ENCODE data around the gene KCNC4. TPM values are rescaled to one million over a fixed set of nuclear protein-coding genes. Genes with fewer than 3 reads are reported as not detected.

The KCNC4 gene
- total and polyA plus RNA-seq, 2 of the 13 experiments (the other 11 are each of a cell fraction or from before 2014, with no cell fraction given) = 0.24 to 0.66 TPM

- intact Hi-C loops (cut with micrococcal nuclease; ENCODE audit: unreplicated experiment) = no loop called here
- Histone ChIP-seq H3K27ac (ENCODE audit: extremely low read length, insufficient read depth, low read length) (no peak overlapping the region), H2AFZ (ENCODE audit: low read length) (no peak overlapping the region), H3K27me3 (ENCODE audit: control insufficient read depth in 1 of 2, insufficient read depth in 2 of 2, low read length in 2 of 2) (peaks cover 3 to 24% of the 10 kb centered on the region in 2 experiments; a peak in 3 of 5 replicates), H3K36me3 (replicated peaks in 1 of 2; ENCODE audit: control insufficient read depth in 1 of 2, insufficient read depth in 2 of 2, low read length in 2 of 2) (no peaks in the 10 kb centered on the region), H4K20me1 (ENCODE audit: insufficient read depth, low read length) (no peaks in the 10 kb centered on the region; the same call in 1 of the 2 replicates), H3K79me2 (ENCODE audit: insufficient read depth, low read length) (no peaks in the 10 kb centered on the region), H3K4me1 (ENCODE audit: insufficient read depth, low read length) (no peaks in the 10 kb centered on the region), H3K9me3 (ENCODE audit: low read length) (no peaks in the 10 kb centered on the region), H3K9ac (ENCODE audit: insufficient read depth, low read depth, low read length) (no peak overlapping the region), H3K4me2 (ENCODE audit: low read depth, low read length) (no peak overlapping the region), H3K4me3 (replicated peaks in 1 of 3; ENCODE audit: insufficient read depth in 1 of 3, low read depth in 2 of 3, low read length in 3 of 3) (no peak overlapping the region)
- FAIRE-seq (no peak), DNase-seq (ENCODE audit: low spot score) (no peak), ATAC-seq (no peak)
- in situ Hi-C loops (cut with HindIII; ENCODE audit: extremely low pct_ligation_motif_present, low pct_unique_long_range_greater_than_20kb) = loop anchor here (5.0 to 10.0 kb wide), 2 partner anchors 262 to 295 kb away; no protein-coding TSS in a partner anchor
- ChIA-PET POLR2A (no interaction called here), CTCF (ENCODE audit: low intra/inter-chr PET ratio, low total read pairs) (no interaction called here)
- WGBS (ENCODE audit: low lambda C conversion rate) = 0% methylated on average over 2 of the region's 2 CpGs
- no TSS peak for BruUV-seq (replicated peaks)
- TF ChIP-seq MXD3 (CRISPR knock-in tag; IDR thresholded peaks at IDR 0.05) (no peak), ZNF619 (CRISPR knock-in tag; IDR thresholded peaks at IDR 0.05) (no peak), FIP1L1 (IDR thresholded peaks at IDR 0.05; ENCODE audit: borderline replicate concordance, insufficient read depth, low read depth, low read length) (no peak), ZNF878 (CRISPR knock-in tag; IDR thresholded peaks at IDR 0.05) (no peak), TP53 (CRISPR knock-in tag; conservative IDR thresholded peaks at IDR 0.05) (no peak), FOXK2 (IDR thresholded peaks at IDR 0.05) (no peak), NCOA1 (CRISPR knock-in tag; IDR thresholded peaks at IDR 0.05) (no peak), HDAC1 (CRISPR knock-in tag; IDR thresholded peaks at IDR 0.05) (no peak), ZNF432 (CRISPR knock-in tag; IDR thresholded peaks at IDR 0.05; ENCODE audit: borderline replicate concordance) (no peak), SKIL (CRISPR knock-in tag; IDR thresholded peaks at IDR 0.05; ENCODE audit: borderline replicate concordance) (no peak), ZNF724P (CRISPR knock-in tag; IDR thresholded peaks at IDR 0.05; ENCODE audit: borderline replicate concordance) (no peak), ZFP1 (CRISPR knock-in tag; IDR thresholded peaks at IDR 0.05) (no peak), FOXP1 (IDR thresholded peaks at IDR 0.05) (no peak), FOXP1 (CRISPR knock-in tag; IDR thresholded peaks at IDR 0.05) (no peak)
Measured at GRCh38 chr1:110200190-110200589, 9.9 kb upstream of the KCNC4 start.
